H9 (cell line): ENCODE data around the gene FNIP1. TPM values are rescaled to one million over a fixed set of nuclear protein-coding genes. Genes with fewer than 3 reads are reported as not detected.

ENCODE experiments used
- DNase-seq: peaks from one replicate; pipeline ENCODE4 v3.0.0-alpha.2; 2017
- H2AFZ ChIP-seq: one replicate; pipeline ENCODE4 v1.6.1; 2013; ENCODE audit warnings: mild to moderate bottlenecking, low read length, control low read depth, moderate library complexity
- H2AK5ac ChIP-seq: 2 replicates; pipeline ENCODE4 v1.6.1; 2013; ENCODE audit warnings: low read length, control low read depth, mixed read lengths; ENCODE audit not compliant: insufficient read length
- H2BK120ac ChIP-seq: one replicate; pipeline ENCODE4 v1.6.1; 2013; ENCODE audit warnings: low read depth, mild to moderate bottlenecking, low read length, control low read depth, inconsistent platforms; ENCODE audit not compliant: poor library complexity, severe bottlenecking
- H2BK12ac ChIP-seq: 2 replicates; pipeline ENCODE4 v1.6.1; 2013; ENCODE audit warnings: low read length, control low read depth, mixed read lengths, low read depth; ENCODE audit not compliant: insufficient read length
- H2BK15ac ChIP-seq: 2 replicates; pipeline ENCODE4 v1.6.1; 2013; ENCODE audit warnings: low read depth, low read length, control low read depth
- H2BK20ac ChIP-seq: one replicate; pipeline ENCODE4 v1.6.1; 2013; ENCODE audit warnings: low read depth, mild to moderate bottlenecking, low read length, control low read depth, inconsistent platforms; ENCODE audit not compliant: poor library complexity, severe bottlenecking
- H2BK5ac ChIP-seq: 2 replicates; pipeline ENCODE4 v1.6.1; 2013; ENCODE audit warnings: low read length, control low read depth, mixed read lengths; ENCODE audit not compliant: insufficient read length
- H3K14ac ChIP-seq: 2 replicates; pipeline ENCODE4 v1.6.1; 2013; ENCODE audit warnings: low read length, control low read depth; ENCODE audit not compliant: insufficient read depth
- H3K18ac ChIP-seq: 2 replicates; pipeline ENCODE4 v1.6.1; 2013; ENCODE audit warnings: low read depth, mild to moderate bottlenecking, mixed read lengths, low read length, control low read depth; ENCODE audit not compliant: insufficient read length
- H3K23ac ChIP-seq: 2 replicates; pipeline ENCODE4 v1.6.1; 2013; ENCODE audit warnings: low read length, control low read depth, mixed read lengths, low read depth; ENCODE audit not compliant: insufficient read length
- H3K23me2 ChIP-seq: 2 replicates; pipeline ENCODE4 v1.6.1; 2013; ENCODE audit warnings: low read depth, mild to moderate bottlenecking, mixed read lengths, low read length, control low read depth; ENCODE audit not compliant: insufficient read length, poor library complexity, severe bottlenecking
- H3K27ac ChIP-seq: 2 replicates; pipeline ENCODE4 v1.5.1; 2013; ENCODE audit warnings: low read length, control low read depth, mixed read lengths, low read depth; ENCODE audit not compliant: insufficient read length
- H3K27me3 ChIP-seq: 2 replicates; pipeline ENCODE4 v1.6.1; 2013; ENCODE audit warnings: low read length, control low read depth, inconsistent platforms; ENCODE audit not compliant: insufficient read depth
- H3K4ac ChIP-seq: 2 replicates; pipeline ENCODE4 v1.6.1; 2013; ENCODE audit warnings: low read depth, mild to moderate bottlenecking, control low read depth, inconsistent platforms, low read length, moderate library complexity
- H3K4me1 ChIP-seq: 2 replicates; pipeline ENCODE4 v1.6.1; 2013; ENCODE audit warnings: low read length, control low read depth, inconsistent platforms; ENCODE audit not compliant: insufficient read depth
- H3K4me2 ChIP-seq: 2 replicates; pipeline ENCODE4 v1.6.1; 2013; ENCODE audit warnings: low read length, control low read depth, mixed read lengths; ENCODE audit not compliant: insufficient read length, insufficient read depth
- H3K56ac ChIP-seq: 2 replicates; pipeline ENCODE4 v1.6.1; 2013; ENCODE audit warnings: low read depth, mild to moderate bottlenecking, mixed read lengths, low read length, control low read depth; ENCODE audit not compliant: insufficient read length
- H3K79me1 ChIP-seq: 2 replicates; pipeline ENCODE4 v1.6.1; 2013; ENCODE audit warnings: low read depth, mild to moderate bottlenecking, moderate library complexity, low read length, control low read depth, inconsistent platforms; ENCODE audit not compliant: insufficient read depth, poor library complexity, severe bottlenecking
- H3K79me2 ChIP-seq: 2 replicates; pipeline ENCODE4 v1.6.1; 2013; ENCODE audit warnings: low read length, control low read depth, inconsistent platforms; ENCODE audit not compliant: insufficient read depth
- H3K9ac ChIP-seq: 2 replicates; pipeline ENCODE4 v1.6.1; 2013; ENCODE audit warnings: low read length, control low read depth, mixed read lengths; ENCODE audit not compliant: insufficient read length; ENCODE audit errors: extremely low read depth
- H3K9me3 ChIP-seq: one replicate; pipeline ENCODE4 v1.6.1; 2013; ENCODE audit warnings: low read depth, low read length, inconsistent platforms; ENCODE audit not compliant: control insufficient read depth
- H3T11ph ChIP-seq: one replicate; pipeline ENCODE4 v1.6.1; 2013; ENCODE audit warnings: mild to moderate bottlenecking, low read length, control low read depth, inconsistent platforms
- H4K20me1 ChIP-seq: one replicate; pipeline ENCODE4 v1.6.1; 2013; ENCODE audit not compliant: control insufficient read depth, insufficient read length, insufficient read depth
- H4K5ac ChIP-seq: 2 replicates; pipeline ENCODE4 v1.6.1; 2013; ENCODE audit warnings: low read depth, mild to moderate bottlenecking, mixed read lengths, low read length, control low read depth; ENCODE audit not compliant: insufficient read length
- H4K8ac ChIP-seq: replicated peaks from 2 replicates; pipeline ENCODE4 v1.6.1; 2013; ENCODE audit warnings: low read length, control low read depth, mixed read lengths, low read depth; ENCODE audit not compliant: insufficient read length
- H4K91ac ChIP-seq: 2 replicates; pipeline ENCODE4 v1.6.1; 2013; ENCODE audit warnings: low read depth, mild to moderate bottlenecking, moderate library complexity, mixed read lengths, low read length, control low read depth; ENCODE audit not compliant: insufficient read length
- H3K27ac Mint-ChIP-seq, 3 experiments: 2 replicates in 2 of 3; 3 replicates in 1 of 3; pipeline ENCODE4 v1.8.0; 2020 to 2021; ENCODE audit warnings: mixed read lengths in 3 of 3, mild to moderate bottlenecking in 1 of 3, moderate library complexity in 1 of 3
- H3K27me3 Mint-ChIP-seq: 2 replicates; pipeline ENCODE4 v1.8.0; 2021; ENCODE audit warnings: low read depth, mild to moderate bottlenecking, moderate library complexity, mixed read lengths
- H3K36me3 Mint-ChIP-seq, 3 experiments: 2 replicates in 2 of 3; 3 replicates in 1 of 3; pipeline ENCODE4 v1.8.0; 2020 to 2021; ENCODE audit warnings: low read depth in 3 of 3, mixed read lengths in 3 of 3; ENCODE audit not compliant: insufficient read depth in 1 of 3
- H3K4me1 Mint-ChIP-seq, 2 experiments: 2 replicates each; pipeline ENCODE4 v1.8.0; 2020; ENCODE audit warnings: mixed read lengths in 2 of 2
- H3K4me3 Mint-ChIP-seq, 2 experiments: 2 replicates in 1 of 2; 3 replicates in 1 of 2; pipeline ENCODE4 v1.8.0; 2020 to 2021; ENCODE audit warnings: mild to moderate bottlenecking in 2 of 2, mixed read lengths in 2 of 2, moderate library complexity in 1 of 2
- H3K9me3 Mint-ChIP-seq, 2 experiments: 2 replicates in 1 of 2; 3 replicates in 1 of 2; pipeline ENCODE4 v1.8.0; 2020; ENCODE audit warnings: mild to moderate bottlenecking in 2 of 2, mixed read lengths in 2 of 2, moderate library complexity in 1 of 2
- WGBS: extraction: QIAGEN DNeasy Blood & Tissue Kit; methylation state at CpG from one replicate; pipeline ENCODE4 v1.1.7; 2013; ENCODE audit warnings: missing lambda C conversion rate, low lambda C conversion rate, mixed read lengths; ENCODE audit not compliant: insufficient read length; ENCODE audit errors: extremely low coverage; 5-methylcytosine and 5-hydroxymethylcytosine counted together
- total RNA-seq: library from RNA; stranded (reverse); gene quantifications from 2 replicates; pipeline ENCODE4 v1.2.1, GENCODE V29; 2021
- TF ChIP-seq, protein P1 (sequence below): fragments of 200-600 bp; sonication (generic); conservative IDR thresholded peaks from 3 replicates; pipeline ENCODE4 v1.8.0; 2021; ENCODE audit warnings: antibody characterized with exemption, mild to moderate bottlenecking

FNIP1 gene
- total RNA-seq, 1 experiment from 2014 or later: 13.4 TPM

DNA sequence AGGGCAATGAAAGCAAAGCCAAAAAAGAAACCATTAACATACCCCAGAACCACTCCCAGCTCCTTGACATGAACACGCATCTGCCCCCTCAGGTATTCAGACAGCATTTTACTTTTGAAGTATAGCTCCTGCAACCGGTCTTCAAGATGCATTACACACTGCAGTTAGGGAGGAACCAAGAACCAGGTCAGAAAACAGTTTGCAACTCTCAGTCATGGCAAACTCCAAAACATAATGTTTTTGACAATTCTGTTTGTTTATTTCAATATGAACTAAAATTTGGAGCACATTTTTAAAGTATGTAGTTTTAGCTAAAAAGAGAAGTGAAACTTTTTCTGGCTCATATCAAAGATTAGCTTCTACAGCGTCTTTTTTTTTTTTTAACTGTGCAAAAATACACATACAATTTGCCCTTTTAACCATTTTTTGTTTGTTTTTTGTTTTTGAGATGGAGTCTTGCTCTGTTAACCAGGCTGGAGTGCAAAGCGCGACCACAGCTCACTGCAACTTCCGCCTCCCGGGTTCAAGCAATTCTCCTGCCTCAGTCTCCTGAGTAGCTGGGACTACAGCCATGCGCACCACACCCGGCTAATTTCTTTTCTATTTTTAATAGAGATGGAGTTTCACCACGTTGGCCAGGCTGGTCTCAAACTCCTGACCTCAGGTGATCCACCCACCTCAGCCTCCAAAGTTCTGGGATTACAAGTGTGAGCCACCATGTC lies 149.6 kb downstream of the FNIP1 start:
- Histone ChIP-seq H3K27me3 (no peaks in the 10 kb centered on the region), H3K4ac (no peak overlapping the region), H3K23me2 (no peaks in the 10 kb centered on the region), H3K9me3 (no peaks in the 10 kb centered on the region), H4K8ac (no peak overlapping the region), H2BK15ac (no peak overlapping the region), H3K4me1 (no peaks in the 10 kb centered on the region), H3K9ac (no peak overlapping the region), H2AK5ac (no peak overlapping the region), H4K91ac (no peak overlapping the region), H3K79me2 (no peaks in the 10 kb centered on the region), H2BK120ac (no peak overlapping the region), H2BK12ac (no peak overlapping the region), H2BK20ac (no peak overlapping the region), H2AFZ (no peak overlapping the region), H3T11ph (no peak overlapping the region), H3K14ac (no peak overlapping the region), H3K56ac (no peak overlapping the region), H3K79me1 (no peaks in the 10 kb centered on the region), H3K27ac (no peak overlapping the region), H4K5ac (no peak overlapping the region), H2BK5ac (no peak overlapping the region), H4K20me1 (no peaks in the 10 kb centered on the region), H3K18ac (no peak overlapping the region), H3K4me2 (no peak overlapping the region), H3K23ac (no peak overlapping the region)
- DNase-seq: no peak
- no peak overlapping the region for H3K4me3 Mint-ChIP-seq
- H3K27ac Mint-ChIP-seq: no peak overlapping the region
- no peaks in the 10 kb centered on the region for H3K9me3 Mint-ChIP-seq
- TF ChIP-seq, protein P1, sequence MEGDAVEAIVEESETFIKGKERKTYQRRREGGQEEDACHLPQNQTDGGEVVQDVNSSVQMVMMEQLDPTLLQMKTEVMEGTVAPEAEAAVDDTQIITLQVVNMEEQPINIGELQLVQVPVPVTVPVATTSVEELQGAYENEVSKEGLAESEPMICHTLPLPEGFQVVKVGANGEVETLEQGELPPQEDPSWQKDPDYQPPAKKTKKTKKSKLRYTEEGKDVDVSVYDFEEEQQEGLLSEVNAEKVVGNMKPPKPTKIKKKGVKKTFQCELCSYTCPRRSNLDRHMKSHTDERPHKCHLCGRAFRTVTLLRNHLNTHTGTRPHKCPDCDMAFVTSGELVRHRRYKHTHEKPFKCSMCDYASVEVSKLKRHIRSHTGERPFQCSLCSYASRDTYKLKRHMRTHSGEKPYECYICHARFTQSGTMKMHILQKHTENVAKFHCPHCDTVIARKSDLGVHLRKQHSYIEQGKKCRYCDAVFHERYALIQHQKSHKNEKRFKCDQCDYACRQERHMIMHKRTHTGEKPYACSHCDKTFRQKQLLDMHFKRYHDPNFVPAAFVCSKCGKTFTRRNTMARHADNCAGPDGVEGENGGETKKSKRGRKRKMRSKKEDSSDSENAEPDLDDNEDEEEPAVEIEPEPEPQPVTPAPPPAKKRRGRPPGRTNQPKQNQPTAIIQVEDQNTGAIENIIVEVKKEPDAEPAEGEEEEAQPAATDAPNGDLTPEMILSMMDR: no peak
- H3K27me3 Mint-ChIP-seq: no peaks in the 10 kb centered on the region
- H3K36me3 Mint-ChIP-seq: peaks cover 4 to 17% (median 11%) of the 10 kb centered on the region in 3 experiments; a peak in 5 of 7 replicates
- no peaks in the 10 kb centered on the region for H3K4me1 Mint-ChIP-seq
- WGBS: no CpG with 5 or more reads among the region's 10 CpGs
